Activated gamma-delta T cell treated with anti-CD3 and anti-CD28 coated beads, Interleukin-2, amount 50 U/mL, for 16 hours (primary cell): ENCODE data around the gene ATXN7L1.

Experiments used
- DNase-seq: peaks from one replicate; pipeline ENCODE4 v3.0.0-alpha.2; 2020; ENCODE audit warnings: low read depth

Gene ATXN7L1

GRCh38 chr7:105647591-105647990 is 228.8 kb downstream of the ATXN7L1 start:
- DNase-seq: no peak

- DNase-seq: no peak
Observed at GRCh38 chr7:105644937-105645336, 231.5 kb downstream of the ATXN7L1 start.

GRCh38 chr7:105643851-105644250 is 232.5 kb downstream of the ATXN7L1 start:
- DNase-seq: no peak

DNA sequence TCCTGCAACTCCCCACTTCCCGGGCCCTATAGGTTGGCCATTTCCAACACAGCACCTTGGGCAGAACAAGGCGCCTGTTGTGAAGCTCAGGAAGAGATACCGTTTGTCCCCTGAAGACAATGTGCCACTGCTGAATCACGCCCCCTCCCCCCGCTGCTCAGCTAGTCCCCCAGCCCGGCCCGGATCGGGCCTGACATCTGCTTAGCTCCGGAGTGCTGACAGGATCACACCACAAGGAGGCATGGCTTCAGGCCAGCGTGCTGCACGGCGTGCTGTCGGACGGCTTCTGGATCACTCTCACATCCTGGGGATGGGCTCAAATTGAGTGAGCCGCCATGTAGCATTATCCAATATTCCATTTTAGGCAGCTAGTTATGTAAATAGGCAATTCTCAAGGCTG is 233.0 kb downstream of the ATXN7L1 start:
- no peak for DNase-seq

DNA sequence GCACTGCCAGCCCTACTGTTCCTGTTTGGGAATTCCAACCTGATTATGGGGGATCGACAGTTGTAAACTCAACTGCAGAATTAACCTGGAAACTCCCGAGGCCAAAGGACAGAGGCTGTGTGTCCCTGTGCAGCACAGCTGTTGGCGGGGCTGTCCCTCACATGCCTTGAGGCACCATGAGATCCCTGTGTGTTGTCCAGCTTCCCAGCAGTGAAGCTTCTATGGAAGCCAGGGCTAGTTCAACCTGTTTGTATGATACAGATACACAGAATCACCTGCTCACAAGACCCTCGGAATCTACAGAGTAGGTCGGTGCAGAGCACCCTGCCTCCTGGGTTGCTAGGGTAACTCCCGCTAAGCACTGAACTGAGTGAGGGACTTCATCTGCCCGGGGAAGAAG is 234.1 kb downstream of the ATXN7L1 start:
- DNase-seq: no peak

DNA sequence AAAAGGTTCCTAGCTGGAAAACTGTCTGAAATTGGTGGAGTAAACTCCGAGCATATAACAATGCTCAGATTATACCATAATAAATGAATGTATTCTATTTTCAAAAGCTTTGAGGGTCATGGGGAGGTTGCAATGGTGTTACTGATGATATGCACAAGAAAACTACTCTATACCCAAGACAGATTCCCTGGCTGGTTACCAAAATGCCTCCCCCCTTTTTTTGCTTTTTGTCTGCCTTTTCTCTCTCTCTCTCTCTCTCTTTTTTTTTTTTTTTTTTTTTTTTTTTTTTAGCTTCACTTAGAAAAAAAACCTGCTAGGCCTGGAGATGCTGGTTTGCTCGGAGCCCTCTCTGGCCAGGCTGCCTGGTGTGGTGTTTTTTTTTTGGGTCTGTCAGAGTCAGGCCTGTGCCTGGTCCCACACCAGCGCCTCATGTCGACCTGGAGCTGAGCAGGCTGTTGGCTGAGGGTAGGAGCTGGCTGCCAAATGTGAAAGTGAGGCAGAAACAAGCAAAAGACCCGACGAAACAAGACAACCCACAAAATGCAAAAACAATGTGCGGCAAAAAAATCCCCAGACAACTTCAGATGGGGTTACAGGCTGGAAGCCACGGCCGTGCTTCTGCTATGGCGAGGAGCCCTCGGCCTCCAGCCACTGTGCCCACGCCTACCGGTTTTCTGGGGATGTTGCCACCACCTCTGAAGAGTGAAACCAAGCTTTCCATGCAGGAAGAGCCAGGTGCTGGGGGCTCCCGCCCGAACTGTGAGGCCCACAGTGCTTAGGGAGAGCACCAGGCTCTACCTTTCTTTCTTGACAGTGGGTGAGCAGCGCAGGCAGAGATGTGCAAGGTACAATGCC is 235.2 kb downstream of the ATXN7L1 start:
- DNase-seq: no peak

- DNase-seq: no peak
Observed at GRCh38 chr7:105639667-105640493, 236.5 kb downstream of the ATXN7L1 start.

DNA sequence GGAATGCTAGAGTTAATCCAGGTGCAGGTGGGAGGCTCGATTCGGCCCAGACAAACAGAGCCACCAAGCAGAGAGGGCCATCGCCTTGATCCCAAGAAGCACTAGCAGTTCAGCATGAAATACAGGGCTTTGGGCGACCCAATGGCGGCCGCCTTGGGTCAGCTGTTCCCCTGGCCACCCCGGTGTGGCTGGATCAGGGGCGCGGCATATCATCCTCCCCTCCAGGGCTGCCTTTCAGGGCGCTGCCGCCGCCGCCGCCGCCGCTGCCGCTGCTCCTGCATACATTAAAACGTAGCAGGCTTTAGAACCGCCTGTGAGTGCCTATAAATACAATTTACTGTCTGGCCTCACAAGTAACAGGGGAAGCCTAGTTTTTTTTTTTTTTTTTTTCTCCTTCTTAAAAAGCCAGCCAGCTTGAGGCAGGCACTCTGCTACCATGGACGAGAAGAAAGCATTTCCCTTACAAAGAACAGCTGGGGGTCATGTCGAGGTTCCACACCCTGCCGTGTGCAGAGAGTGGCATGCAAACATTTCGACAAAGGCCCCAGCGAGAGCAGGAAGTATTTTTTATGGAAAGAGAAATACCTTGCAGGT is 237.4 kb downstream of the ATXN7L1 start:
- DNase-seq: no peak

DNA sequence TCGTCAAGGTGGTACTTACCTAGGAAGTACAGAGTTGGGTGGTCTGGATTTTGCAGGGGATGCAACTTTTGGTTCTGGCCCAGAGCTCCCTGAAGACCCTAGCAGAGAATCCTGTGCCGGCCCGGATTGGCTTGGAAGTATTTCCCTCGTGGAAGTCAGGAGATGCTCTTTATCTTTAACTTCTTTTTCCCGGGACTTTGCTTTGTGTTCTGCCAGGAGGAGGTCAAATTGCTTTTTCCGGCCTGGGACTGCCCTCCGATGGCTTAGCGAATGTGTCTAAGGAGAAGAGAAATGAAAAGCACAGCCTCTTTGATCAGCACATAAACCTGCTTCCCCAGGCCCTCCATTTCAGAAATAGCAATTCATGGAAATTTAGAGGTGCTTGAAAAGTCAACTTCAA is 238.1 kb downstream of the ATXN7L1 start:
- DNase-seq: no peak

DNA sequence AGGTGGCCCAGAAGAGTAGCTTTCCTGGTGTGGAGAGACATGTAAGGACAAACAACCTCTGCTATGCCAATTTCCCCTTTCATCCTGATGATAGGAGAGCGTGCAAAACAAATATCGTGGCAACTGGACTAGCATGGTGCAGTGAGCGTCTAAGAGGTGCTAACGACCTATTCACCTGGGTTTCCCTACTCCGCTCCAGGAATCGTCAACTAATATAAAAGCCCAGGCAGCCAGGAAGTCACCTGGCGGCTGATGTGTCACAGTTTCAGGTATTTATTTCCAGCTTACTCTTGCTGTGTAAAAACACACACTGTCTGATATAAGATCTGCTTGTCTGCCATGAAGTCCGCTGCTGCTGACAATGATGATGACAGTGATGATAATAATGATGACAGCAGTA is 238.6 kb downstream of the ATXN7L1 start:
- no peak for DNase-seq

DNA sequence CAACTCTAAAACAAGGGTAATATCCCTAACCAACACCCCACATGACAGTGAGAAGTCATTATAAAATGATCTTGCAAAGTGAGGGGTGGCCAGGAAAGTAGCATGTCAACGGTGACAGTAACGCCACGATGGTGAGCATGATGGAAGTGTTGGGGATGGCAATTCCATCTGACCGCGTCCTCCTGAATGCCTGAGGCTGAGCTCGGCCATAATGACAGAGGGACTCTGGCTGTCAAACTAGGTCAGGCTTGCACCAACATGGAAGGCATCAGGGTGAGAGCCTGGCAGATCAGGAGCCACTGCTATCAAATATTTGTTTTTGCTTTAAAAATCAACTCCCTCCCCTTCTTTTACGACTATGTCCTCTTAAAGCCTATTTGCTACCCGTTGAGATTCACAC is 239.4 kb downstream of the ATXN7L1 start:
- no peak for DNase-seq

- DNase-seq: no peak
Observed at GRCh38 chr7:105635197-105635596, 241.2 kb downstream of the ATXN7L1 start.

DNA sequence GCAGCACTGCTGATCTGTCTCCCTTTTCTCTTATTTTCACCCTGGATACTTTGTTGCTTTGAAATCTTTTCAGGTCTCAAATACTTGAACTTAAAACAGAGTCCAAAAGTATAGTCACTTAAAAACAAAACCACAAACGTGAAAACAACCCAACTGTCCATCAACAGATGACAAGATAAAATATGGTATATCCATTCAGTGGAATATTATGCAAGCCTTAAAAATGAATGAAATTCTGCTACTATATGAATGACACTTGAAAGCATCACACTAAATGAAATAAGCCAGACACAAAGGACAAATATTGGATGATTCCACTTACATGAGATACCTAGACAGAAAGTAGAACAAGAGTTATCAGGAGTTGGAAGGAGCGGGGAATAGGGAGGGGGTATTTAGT is 250.4 kb downstream of the ATXN7L1 start:
- no peak for DNase-seq

DNA sequence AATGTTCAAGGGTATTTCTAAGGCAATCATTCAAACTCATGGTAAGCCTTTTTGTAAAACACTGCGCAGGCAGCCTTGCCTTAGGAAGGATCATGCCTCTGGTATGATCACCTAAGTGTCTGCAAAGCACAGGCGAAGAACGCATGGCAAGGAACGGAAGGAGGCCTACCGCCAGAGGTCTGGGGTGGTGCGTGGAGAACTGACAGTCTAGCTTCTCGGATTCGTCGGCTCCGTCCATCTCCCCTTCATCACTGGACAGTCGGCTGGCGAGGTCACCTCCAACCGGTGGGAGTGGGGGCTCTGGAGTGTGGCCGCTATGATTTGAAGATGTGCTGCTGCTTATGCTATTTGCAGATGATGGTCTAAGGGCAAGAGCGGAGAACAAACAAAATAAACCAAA is 252.5 kb downstream of the ATXN7L1 start:
- DNase-seq: no peak

DNA sequence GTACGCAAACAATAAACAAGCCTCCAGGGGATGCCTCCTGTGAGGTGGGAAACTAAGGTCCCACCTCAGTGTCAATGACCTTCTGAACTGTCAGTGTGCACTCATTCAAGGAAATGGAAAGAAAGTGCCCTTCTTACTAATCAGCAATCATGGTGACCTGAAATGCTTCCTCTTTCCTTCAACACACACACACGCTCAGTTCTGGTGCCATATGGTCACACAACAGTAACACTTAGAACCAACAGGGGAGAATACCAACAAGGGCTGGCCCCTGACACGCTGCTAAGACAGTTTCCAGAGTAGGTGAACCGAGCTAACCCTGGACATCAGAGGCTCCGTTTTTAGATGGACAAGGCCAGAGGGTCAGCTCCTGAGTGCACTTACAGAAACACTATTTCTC is 253.0 kb downstream of the ATXN7L1 start:
- DNase-seq: no peak

- no peak for DNase-seq
Observed at GRCh38 chr7:105622106-105622731, 254.2 kb downstream of the ATXN7L1 start.

- DNase-seq: no peak
Observed at GRCh38 chr7:105621617-105622016, 254.8 kb downstream of the ATXN7L1 start.

DNA sequence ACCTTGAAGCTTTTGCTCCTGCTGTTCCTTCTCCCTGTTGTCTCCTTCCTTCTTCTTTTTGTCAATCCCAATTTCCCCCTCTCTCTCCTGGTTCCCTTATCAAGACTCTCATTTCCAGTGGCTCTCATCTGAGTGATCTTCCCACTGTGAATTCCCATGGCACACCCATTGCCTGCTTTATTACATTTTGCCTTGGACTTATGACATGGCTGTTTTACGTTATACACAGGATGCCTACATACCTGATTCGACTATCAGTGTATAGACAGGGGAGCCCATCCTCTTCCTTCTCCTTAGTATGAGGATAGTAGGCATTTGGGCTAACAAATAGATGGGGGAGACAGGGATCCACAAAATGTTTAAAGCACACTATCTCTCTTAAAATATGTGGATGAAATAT is 255.2 kb downstream of the ATXN7L1 start:
- no peak for DNase-seq

DNA sequence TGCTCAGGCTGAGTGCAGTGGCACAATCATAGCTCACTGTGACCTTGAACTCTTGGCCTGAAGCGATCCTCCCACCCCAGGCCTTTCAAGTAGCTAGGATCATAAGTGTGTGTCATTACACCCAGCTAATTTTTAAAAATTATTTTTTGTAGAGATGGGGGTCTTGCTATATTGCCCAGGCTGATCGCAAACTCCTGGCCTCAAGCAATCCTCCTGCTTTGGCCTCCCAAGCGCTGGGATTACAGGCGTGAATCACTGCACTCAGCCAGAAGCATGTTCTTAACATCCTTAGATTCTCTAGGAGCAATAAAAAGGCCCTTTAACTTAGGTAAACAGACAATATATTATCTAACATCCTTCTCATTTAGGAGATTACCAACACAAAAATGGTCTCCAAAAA is 256.8 kb downstream of the ATXN7L1 start:
- no peak for DNase-seq

- no peak for DNase-seq
Observed at GRCh38 chr7:105618016-105618296, 258.4 kb downstream of the ATXN7L1 start.

- no peak for DNase-seq
Observed at GRCh38 chr7:105617280-105618015, 259.0 kb downstream of the ATXN7L1 start.

DNA sequence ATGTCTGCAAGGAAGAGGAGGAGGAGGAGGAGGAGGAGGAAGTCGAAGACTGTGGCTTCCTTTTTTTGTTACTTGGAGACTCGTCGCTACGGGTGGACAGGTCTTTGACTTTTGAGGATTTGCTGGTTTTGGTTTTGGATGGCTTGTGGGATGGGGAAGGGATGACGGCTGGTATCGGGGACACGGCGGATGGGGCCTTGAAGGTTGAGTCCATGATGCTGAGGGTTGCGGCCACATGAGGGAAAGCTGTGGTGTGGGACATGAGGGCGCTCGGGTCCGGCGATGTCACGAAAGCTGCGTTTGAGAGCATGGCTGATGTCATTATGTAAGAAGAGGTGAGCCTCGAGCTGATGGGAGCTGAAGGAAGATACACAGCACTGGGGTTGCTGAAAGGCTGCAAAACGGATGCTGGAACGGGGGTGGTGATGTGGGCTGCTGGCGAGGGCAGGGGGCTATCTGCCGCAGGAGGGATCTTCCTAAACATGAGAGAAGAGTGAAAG is 262.0 kb downstream of the ATXN7L1 start:
- DNase-seq: no peak
